GM12864 (cell line): ENCODE data around the gene TYW1.
"Not testable (repeated sequence)": the region's sequence is repeated elsewhere in the genome, so short reads cannot be mapped to it uniquely, and the experiment has no call there.

Source experiments
- DNase-seq: peaks from one replicate; pipeline ENCODE4 v3.0.0-alpha.2; 2011; ENCODE audit warnings: low read depth
- H3K4me3 ChIP-seq: 2 replicates; pipeline ENCODE4 v1.5.1; 2011; ENCODE audit warnings: mild to moderate bottlenecking, low read depth, low read length, control low read depth
- TF ChIP-seq, protein P1 (sequence below): IDR thresholded peaks from 2 replicates; pipeline ENCODE4 v1.5.1; 2011; ENCODE audit warnings: low read depth, mild to moderate bottlenecking, moderate library complexity, low read length, control low read depth, inconsistent platforms; ENCODE audit errors: missing control alignments

TYW1 gene

DNA sequence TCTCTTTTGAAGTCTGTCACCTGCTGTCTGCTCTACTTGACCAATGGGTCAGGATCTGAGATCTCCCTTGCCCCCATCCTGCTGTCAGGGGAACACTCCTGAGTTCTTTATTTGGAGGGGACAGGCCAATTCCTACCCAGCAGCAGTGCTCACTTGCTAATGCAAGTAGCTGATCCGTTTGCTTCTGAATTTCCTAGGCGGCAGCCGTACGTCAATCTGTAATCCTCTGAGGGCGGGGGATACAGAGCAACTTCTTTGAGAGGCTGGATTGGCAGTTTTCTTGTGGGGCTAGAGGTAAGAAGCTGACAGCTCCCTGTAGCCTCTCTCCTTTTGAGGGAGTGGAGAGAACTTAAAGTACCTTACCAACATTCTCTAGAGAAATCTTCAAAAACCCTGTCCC, 36.6 kb downstream of the TYW1 start:
- TF ChIP-seq, protein P1, sequence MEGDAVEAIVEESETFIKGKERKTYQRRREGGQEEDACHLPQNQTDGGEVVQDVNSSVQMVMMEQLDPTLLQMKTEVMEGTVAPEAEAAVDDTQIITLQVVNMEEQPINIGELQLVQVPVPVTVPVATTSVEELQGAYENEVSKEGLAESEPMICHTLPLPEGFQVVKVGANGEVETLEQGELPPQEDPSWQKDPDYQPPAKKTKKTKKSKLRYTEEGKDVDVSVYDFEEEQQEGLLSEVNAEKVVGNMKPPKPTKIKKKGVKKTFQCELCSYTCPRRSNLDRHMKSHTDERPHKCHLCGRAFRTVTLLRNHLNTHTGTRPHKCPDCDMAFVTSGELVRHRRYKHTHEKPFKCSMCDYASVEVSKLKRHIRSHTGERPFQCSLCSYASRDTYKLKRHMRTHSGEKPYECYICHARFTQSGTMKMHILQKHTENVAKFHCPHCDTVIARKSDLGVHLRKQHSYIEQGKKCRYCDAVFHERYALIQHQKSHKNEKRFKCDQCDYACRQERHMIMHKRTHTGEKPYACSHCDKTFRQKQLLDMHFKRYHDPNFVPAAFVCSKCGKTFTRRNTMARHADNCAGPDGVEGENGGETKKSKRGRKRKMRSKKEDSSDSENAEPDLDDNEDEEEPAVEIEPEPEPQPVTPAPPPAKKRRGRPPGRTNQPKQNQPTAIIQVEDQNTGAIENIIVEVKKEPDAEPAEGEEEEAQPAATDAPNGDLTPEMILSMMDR, result no peak
- no peak for DNase-seq
- H3K4me3 ChIP-seq, result no peak overlapping the region

GRCh38 chr7:67036432-67037395, 40.1 kb downstream of the TYW1 start:
- DNase-seq, H3K4me3 ChIP-seq: not testable (repeated sequence)

DNA sequence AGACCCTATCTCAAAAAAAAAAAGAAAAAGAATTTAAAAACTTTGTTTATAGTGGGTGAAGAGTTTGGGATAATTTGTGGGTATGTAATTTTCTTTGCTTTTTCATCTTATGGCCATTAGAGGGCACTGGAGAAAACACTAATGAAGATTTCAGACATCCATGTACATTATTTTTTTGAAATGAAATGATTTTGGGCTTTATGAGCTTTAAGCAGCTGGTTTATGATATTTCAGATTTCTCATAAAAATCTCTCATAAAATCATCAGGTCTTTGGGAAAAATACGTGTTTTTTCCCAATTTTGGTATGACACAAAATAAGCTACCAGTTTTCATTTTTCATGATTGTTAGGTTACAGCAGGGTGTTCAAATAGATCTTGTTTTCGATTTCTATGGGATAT, 44.2 kb downstream of the TYW1 start:
- not testable (repeated sequence) for DNase-seq, H3K4me3 ChIP-seq
- TF ChIP-seq, protein P1, result peak; percentile 32

GRCh38 chr7:67042781-67043558, 46.3 kb downstream of the TYW1 start:
- H3K4me3 ChIP-seq, result not testable (repeated sequence)

DNA sequence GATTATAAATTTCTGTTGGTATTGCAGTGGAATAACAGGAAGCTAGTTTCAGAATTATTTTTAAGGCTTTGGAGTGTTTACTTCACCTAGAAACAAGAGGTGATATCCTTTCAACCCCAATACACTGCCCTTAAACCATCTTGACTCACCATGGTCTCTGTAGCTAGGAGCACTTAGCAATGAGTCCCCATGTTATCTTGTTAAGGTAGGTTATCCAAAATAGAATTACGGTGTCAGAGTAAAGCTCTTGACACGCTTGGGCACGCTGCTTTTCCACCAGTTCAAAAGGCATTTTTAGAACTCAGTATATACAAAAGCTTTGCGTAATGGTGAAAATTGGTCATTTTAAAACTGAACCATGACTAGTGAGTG, 46.9 kb downstream of the TYW1 start:
- H3K4me3 ChIP-seq, DNase-seq: not testable (repeated sequence)

More at GRCh38 chr7:67042781-67043558, 46.3 kb downstream of the TYW1 start:
- not testable (repeated sequence) for DNase-seq

- TF ChIP-seq, protein P1, result no peak
- no peak overlapping the region for H3K4me3 ChIP-seq
- DNase-seq, result no peak
These were observed 48.9 kb downstream of the TYW1 start for GRCh38 chr7:67045496-67045995.

DNA sequence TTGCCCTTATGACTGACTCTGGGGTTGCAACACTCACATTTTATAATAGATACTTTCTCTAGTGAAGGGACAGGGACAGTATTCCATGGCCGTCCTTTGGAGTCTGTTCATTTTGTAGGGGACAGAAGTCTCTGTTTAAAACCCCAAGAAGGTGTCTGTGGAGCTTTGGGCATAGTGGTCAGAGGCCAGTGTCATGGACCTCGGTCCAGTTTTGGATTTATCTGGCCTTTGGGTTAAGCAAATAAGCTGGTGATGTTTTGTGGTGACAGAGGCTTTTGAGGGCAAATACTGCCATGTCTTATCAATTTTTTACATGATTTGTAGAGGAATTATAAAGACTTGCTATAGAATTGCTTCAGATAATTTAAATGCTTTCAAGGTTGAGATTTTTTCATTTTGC, 50.2 kb downstream of the TYW1 start:
- DNase-seq, H3K4me3 ChIP-seq: not testable (repeated sequence)

- not testable (repeated sequence) for H3K4me3 ChIP-seq, DNase-seq
These were observed 53.3 kb downstream of the TYW1 start for GRCh38 chr7:67049908-67050307.

DNA sequence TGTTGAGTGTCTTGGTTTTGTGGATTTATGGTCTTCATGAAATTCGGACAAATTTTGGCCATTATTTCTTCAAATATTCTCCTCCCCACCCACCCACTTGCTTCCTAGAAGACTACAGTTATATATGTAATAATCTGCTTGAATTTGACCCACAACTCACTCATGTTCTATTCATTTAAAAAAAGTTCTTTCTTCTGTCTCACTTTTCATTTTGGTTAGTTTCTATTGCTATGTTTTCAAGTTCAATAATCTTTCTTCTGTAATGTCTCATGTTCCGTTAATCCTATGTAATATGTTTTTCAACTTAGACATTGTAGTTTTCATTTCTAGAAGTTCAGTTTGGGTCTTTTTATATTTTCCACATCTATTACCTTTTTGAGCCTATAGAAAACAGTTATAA, 55.5 kb downstream of the TYW1 start:
- not testable (repeated sequence) for DNase-seq

DNA sequence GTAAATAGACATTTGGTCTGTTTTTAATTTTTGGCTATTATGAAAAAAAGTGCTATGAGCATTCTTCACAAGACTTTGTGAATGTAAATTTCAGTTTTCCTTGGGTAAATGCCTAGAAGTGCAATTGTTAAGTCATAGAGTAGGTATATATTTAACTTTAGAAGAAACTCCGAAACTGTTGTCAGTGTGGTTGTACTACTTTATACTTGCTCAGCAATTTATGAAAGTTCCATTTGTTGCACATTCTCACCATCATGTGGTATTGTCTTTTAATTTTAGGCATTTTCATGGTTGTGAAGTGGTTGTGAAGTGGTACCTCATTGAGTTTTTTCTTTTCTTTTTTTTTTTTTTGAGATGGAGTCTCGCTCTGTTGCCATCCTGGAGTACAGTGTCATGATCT, 60.0 kb downstream of the TYW1 start:
- DNase-seq, result no peak
- H3K4me3 ChIP-seq, result no peak overlapping the region

More for the DNA sequence above, 55.5 kb downstream of the TYW1 start:
- H3K4me3 ChIP-seq, result not testable (repeated sequence)

GRCh38 chr7:67061321-67061720, 64.7 kb downstream of the TYW1 start:
- not testable (repeated sequence) for DNase-seq, H3K4me3 ChIP-seq

More for the DNA sequence above, 60.0 kb downstream of the TYW1 start:
- TF ChIP-seq, protein P1, result no peak

- not testable (repeated sequence) for H3K4me3 ChIP-seq, DNase-seq
These were observed 66.2 kb downstream of the TYW1 start for GRCh38 chr7:67062802-67063201.

- not testable (repeated sequence) for DNase-seq, H3K4me3 ChIP-seq
These were observed 70.5 kb downstream of the TYW1 start for GRCh38 chr7:67066950-67067622.
